ENCODE data around the gene ATP2A3.
"Not testable (repeated sequence)": the region's sequence is repeated elsewhere in the genome, so short reads cannot be mapped to it uniquely, and the experiment has no call there.

Gene ATP2A3

DNA sequence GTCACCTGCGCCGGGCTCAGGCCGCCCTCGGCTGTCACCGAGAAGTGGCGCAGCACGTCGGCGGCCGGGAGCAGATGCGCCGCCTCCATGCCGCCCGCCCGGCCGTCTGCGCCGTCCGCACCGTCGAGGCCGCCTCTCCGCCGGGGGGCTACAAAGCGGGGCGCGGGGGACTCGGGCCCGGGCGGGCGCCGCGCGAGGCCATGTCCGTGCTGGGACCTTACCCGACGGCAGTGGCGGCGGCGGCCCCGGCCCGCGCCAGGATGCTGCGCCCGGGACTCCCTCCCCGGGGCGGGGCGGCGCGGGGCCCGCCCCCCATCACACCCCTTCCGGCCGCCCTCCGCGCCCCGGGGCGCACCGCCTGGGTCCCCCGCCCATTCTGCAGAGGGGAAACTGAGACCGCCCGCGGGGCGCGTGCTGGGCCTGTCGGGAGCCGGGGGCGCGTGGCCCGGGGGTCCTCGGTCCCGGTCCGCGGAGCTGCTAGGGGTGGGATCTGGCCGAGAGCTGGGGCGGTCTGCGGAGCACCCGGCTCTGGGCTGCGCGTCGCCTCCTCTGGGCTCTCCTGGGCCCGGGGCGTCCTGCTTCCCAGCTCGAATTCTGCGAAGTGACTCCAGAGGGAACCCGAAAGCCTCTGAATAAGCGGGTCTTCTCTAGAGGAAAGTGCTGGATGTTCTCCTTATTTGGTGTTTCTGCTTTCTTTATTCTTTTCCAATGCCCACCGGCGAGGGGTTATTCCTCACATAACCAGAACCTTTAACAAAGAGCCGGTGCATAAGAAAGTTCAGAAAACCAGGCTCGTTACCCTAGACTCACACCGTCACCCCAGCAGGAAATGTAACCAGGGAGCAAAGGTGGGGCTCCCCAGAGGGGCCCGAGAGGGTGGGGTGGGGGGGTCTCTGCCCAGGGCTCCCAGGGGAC is at the start of gene ATP2A3:
ATP2A3 (minus strand) TSS at position 235 of the 915 bp plus-strand sequence; CDS start at position 89, 146 bp downstream.
- no peak for DNase-seq

DNA sequence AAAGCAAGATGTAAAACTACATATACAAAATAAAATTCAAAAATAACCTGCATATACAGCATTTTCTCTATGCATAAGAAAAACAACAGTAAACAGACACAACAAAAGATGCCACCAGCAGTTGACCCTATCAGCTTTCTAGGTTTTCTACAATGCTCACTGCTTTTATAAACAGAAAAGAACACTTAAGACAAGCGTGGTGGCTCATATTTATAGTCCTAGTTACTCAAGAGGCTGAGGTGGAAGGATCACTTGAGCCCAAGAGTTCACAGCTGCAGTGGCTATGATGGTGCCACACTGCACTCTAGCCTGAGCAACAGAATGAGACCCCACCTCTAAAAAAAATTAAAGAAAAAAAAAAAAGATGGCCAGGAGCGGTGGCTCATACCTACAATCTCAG is 46.5 kb upstream of the ATP2A3 start:
- no peak for DNase-seq

DNA sequence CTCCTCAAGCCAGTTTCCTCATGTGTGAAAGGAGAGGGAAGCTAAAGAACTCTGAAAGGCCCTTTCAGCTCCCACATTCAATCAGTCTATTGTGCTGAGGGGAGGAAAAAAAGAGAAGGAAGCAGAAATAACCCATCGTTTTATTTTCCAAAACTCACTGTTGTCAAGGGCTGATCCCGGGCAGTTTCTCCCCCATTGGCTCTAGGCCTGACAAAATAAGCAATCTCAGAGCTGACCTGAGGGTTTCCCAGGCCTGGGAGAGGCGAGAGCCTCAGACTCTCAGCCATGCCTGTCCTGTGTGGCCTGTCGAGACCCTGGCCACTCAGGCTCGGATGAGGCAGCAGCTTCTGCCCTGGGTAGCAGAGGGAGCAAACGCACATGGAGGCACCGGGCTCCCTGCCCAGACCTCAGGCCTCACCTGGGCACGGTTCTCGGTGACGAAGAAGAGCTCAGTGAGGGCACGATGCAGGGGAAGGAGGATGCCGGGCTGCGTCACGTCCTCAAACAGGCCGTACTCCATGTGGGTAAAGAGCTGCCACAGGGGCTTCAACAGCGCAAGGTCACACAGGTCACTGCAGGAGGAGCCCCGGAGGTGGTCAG is 45.0 kb upstream of the ATP2A3 start:
- DNase-seq: no peak

DNA sequence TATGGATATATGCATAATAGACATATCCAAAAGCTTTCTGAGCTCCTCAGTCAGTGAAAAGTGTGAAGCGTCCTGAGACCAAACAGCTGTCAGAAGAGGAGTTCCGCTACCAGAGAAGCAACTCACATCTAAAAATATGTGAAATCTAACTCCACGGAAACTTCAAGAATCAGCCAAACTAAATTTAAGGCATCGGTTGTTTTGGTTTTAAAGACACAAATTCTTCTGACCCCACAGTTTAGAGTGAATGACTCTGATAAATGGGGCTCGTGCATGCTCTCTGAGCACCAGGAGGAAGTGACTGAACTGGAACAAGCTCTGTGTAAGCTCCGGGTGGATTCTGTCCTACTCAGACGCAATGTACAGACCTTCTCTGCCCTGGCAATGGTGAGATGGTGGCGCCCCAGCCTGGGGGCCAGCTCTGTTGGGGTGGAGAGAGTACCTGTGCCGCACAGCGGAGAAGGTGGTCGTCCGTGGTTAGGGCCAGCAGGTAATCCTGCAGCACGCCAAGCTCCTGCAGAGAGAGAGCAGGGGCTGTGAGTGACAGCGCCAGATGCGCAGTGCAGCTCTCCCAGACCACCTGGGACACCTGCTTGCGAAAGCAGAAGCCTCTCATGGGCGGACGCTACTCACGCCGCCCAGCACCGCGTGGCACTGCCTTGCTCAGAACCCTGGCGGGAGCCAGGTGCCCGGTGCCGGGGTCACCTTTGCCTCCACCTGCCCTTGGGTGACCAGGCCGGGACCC is 44.4 kb upstream of the ATP2A3 start:
- no peak for DNase-seq

DNA sequence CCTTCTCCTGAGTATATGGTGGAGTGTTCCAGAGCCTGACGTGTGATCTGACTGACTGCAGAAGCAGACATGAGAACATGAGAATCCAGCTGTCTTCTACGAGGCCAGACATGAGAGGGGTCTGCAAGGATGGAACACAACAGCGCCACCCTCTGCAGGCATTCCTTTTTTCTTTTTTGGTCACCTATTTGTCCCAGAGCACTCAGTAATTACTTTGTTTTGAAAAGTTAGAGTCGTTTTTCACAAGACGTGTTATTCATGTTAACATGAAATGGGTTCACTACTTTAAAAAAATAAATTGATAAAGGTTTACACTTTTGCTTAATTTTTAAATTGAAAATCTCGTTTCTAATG is 43.8 kb upstream of the ATP2A3 start:
- DNase-seq: no peak

DNA sequence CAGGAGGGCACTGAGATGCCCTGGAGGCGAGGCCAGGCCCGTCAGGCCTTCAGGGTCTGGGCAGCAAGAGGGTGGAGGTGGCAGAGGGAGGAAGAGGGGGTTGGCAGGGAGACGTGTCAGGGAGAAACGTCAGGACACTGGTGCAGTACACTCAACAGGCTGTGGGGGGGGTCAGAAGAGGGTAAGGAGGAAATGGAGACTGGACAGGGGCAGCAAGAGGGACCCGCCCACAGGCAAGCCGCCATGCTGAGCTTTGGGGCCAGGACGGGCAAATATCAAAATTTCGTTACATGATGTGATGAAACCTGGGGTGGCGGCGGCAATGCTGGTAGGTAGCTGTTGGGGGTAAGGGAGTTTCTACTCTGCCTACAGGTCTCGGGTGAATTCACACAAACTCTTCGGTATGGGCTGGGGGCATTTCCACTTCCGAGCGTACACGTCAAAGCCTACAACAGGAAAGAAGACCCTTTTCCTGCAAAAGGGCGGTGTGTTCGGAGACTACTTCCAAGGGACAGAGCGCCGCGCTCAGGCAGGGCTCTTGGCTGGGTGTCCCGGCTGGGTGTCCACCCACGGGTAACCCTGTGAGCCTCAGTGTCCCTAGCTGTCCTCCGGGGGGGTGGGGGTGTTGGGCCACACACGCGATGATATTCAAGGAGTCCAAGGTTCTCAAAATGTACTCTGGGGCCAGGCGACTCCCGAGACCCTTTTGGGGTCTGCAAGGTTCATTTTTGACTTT is 43.3 kb upstream of the ATP2A3 start:
- no peak for DNase-seq

DNA sequence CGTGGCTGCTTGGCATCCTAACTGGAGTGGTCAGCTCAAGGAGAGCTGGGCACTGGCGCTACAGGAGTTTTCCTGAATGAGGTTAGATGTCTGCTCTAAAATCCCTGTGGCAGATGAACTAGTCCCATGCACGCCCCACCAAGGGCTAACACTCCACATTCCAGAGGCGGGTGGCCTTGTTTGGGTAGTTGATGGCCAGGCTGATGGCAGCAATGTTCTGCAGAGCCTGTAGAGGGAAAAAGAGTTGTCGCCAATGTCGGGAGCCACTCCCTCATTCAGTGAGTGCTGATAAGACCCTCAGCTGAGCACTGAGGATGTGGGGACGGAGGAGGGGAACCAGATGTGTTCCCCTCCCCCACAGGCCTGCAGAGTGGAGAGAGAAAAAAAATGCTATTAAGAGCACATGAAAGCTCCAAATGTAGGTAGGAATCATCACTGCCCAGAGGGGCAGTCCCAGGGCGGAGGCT is 42.5 kb upstream of the ATP2A3 start:
- peak; percentile 23 for DNase-seq

DNA sequence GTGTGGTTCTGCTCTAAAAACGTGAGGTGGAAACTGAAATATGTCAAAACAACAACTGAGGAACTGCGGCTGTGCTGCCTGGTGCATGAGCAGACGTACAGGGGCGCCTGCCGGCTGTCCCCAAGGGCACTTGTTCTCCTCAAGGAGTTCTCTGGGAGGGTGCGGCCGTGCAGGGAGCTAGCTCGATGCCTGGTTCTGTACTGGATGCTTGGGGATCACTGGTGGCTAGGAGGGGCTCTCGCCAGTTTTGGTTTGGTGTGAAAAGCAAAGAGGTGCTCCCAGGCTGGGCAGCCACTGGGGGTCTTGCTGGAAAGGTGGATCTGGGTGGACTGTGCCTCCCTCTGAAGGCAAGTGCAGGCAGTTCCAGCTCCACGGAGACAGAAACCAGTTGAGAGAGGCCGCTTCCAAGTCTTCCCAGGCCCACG is 41.9 kb upstream of the ATP2A3 start:
- no peak for DNase-seq

DNA sequence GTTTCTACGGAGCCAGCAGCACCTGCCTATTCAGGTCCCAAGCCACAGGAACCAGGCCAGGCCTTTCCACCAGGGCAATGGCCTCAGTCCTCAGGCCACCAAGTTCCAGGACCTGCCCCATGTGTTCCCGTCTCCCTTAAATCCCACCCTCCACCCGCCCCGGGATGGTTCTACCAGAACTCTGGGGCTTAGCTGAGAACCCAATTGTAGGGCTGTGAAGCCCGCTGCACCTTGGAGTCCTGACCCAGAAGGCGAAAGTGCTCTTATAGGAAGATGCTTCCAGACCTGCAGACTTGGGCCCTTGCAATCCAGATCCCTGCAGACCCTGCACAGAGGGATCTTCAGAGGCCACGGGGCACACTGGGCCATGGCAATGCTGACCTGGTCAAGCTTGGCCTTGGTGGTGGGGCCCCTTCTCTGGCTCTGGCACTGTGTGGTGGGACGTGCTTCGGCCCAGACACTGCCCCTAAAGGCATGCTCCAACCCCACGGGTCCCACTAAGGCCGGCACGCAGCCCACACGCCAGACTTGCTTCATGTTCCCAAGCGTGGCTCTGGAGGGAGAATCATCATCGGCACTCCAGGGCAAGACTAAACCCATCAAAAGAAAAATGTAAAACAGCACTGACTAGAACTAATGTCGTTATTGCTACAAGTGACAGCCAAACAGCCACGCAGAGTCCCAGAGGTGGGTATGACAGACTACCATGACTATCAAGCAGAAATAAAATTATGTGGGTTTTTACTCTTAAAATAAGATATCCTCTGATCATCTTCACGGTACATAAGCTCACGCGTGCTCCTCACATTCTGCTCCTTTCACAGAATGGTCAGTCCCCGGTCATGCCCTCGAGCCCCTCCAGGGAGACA is 41.3 kb upstream of the ATP2A3 start:
- no peak for DNase-seq

DNA sequence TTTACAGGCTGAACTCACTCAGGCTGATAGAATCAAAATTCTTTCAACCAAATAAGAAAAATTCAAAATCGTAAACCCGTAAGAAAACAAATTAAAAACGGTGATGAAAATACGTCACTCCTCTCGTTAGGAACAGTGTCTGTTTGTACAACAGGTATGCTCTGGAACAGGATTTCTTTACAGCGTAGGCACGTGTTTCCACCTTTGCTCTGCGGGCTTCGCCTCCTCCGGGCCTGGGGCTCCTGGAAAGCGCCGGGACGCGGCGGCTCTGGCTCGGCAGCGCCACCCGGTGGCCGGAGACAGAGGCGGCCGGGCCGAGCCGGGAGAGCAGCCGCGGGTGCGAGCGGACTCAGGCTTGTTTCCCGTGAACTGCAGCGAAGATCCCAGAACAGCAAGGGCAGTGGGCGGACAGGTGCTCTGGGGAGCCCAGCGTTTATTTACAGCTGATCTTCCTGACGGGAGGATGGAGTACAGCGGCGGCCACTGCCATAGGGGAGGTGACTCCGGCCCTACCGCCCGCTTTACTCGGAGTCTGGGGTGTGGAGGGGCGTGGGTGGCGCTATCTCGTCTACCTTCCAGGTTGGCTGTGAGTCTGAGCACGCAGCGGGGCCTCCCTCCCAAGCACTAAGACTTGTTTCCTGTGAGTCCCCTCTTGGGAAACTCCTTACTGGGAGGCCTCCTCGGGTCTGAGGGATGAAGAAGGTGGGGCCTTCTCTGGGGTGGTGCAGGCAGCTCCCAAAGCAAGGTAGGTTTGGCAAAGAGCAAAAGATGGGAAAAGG is 40.5 kb upstream of the ATP2A3 start:
- peak; percentile 81 for DNase-seq

DNA sequence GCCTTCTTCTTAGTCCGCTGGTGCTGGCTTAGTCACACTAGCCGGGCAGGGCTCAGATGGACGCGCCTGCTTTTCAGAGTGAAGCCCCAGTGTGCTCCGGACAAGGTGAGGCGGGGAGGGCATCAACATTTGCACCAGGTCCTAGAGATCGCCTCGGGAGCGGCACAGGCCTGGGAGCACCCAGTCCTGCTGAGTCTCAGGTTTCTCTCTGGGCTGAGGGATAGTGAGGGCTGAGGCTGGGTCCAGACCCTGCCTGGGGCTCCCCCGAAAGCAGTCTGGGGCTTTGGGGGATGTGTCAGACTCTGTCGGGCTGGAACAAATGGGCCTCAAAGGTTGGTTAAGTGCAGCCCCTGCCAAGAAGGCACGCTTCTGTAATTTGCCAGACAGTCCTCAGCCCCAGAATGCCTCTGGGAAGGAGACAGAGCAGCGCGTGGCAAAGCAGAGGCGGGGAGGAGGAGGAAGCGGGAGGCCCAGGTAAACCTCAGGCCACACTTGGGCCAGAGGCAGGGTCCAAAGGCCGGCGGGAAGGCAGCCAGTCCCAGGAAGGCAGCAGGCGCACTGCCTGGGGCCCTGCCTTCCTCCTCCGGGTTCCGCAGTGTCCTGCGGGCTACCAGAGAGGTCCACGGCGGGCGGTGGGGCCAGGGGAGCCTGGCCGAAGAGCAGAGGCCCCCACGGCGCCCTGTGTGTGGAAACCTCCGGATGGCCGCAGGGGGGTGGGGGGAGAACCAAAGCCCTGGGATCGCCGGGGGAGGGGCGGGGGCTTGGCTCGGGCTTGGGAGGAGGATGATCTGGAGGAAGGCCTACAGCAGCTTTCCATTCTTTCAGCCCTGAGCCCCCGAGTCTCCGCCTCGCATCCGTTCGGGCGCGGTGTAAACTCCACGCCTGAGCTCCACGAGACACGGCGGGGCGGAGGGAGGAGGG is 39.5 kb upstream of the ATP2A3 start:
- no peak for DNase-seq

DNA sequence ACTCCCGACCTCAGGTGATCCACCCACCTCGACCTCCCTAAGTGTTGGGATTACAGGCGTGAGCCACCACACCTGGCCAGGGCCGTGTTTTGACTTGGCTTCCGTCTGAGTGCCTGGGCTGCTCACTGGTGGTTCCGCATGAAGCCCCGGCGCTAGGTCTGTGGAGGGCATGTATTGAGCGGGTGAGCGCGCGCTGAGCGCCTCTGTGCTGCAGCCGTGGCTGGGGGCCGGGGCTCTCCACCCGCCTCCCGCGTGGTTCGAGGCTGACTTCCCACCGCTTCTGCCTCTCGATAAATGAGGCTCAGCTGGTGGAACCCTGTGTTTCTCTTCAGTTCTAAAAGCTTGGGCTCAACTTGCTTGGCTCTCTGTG is 38.9 kb upstream of the ATP2A3 start:
- no peak for DNase-seq

DNA sequence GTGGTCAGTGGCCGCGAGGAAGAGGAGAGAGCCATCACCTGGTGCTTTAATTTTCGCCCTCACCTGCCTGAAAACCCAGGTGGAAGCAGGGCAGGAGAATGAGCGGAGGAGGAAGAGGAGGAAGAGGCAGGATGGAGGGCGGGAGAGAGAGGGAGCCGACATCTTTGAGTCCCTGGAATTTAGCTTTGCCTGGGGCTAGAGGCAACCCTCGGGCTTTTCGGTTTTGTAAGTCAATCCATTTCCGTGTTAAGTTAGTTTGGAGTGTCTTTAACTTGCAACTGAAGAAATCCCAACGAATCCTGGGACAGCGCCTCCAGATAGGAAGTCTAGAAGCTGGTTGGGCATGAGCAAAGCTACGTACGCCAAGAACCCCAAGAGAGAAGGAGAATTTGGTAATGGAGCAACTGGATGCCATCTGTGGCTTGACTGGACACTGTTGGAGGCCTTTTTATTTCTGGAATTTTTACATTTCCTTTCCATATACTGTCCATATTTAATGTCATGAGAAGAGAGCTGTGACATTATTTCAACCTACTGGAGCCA is 36.9 kb upstream of the ATP2A3 start:
- DNase-seq: no peak

DNA sequence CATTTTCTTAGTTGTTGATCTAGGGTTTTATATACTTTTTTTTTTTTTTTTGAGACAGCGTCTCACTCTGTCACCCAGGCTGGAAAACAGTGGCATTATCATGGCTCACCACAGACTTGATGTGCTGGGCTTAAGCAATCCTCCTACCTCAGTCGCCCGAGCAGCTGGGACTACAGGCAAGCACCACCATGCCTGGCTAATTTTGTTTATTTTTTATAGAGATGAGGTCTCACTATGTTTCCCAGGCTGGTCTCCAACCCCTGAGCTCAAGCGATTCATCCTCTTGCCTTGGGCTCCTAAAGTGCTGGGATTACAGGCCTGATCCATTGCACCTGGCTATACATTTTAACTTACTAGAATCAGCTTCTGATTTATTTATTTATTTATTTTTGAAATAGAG is 34.2 kb upstream of the ATP2A3 start:
- DNase-seq: no peak

DNA sequence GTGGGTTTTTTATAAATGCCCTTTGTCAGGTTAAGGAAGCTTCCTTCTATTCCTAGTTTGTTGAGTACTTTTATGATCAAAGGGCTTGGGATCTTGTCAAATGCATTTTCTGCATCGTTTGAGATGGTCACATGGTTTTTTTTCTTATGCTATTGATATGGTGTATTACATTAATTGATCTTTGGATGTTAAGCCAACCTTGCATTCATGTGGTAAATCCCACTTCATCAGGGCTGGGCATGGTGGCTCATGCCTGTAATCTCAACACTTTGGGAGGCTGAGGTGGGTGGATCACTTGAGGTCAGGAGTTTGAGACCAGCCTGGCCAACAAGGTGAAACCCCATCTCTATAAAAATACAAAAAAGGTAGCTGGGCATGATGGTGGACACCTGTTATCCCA is 30.8 kb upstream of the ATP2A3 start:
- no peak for DNase-seq

DNA sequence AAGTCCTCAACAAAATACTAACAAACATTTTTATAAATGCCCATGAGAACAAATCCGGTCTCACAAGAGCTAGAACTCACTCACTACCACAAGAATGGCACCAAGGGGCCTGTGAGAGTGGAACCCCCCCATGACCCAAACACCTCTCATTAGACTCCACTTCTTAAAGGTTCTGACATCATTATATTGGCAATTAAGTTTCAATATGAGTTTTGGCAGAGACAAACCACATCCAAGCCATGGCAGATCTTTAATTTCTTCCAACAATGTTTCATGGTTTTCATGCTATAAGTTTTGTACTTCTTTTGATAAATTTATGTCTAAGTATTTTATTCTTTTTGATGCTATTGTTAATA is 30.0 kb upstream of the ATP2A3 start:
- DNase-seq: no peak

DNA sequence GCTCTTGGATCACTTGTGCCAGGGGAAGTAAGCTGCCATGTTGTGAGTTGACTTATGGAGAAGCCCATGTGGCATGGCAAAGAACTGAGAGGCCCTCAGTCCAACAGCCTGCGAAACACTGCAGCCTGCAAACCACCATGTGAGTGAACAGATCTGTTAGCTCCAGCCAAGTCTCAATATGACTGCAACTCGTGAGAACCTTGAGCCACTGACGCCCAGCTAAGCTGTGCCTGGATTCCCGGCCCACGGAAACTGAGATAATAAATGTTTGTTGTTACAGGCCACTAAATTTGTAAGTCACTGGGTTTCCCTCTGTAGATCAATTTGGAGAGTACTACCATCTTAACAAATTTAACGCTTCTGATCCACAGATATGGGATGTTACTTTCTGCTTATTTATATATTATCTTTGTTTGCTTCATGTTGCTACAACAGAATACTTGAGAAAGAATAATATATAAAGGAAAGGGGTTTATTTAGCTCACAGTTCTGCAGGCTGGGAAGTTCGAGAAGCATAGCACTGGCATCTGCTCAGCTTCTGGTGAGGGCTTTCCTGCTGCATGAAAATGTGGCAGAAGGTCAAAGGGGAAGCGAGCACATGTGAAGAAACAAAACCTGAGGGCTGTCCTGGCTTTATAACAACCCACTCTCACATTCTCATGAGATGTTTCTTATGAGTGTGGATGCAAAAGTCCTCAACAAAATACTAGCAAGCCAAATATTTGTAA is 29.4 kb upstream of the ATP2A3 start:
- no peak for DNase-seq

DNA sequence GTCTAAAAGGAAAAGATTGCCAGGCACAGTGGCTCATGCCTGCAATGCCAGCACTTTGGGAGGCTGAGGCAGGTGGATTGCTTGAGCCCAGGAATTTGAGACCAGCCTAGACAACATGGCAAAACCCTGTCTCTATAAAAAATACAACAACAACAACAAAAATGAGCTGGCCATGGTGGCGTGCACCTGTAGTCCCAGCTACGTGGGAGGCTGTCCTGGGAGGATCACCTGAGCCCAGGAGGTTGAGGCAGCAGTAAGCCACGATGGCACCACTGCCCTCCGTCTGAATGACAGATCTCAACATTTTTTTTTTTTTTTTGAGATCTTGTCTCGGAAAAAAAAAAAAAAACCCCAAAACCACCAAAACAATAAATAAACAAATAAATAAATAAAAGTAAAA is 28.1 kb upstream of the ATP2A3 start:
- DNase-seq: no peak

DNA sequence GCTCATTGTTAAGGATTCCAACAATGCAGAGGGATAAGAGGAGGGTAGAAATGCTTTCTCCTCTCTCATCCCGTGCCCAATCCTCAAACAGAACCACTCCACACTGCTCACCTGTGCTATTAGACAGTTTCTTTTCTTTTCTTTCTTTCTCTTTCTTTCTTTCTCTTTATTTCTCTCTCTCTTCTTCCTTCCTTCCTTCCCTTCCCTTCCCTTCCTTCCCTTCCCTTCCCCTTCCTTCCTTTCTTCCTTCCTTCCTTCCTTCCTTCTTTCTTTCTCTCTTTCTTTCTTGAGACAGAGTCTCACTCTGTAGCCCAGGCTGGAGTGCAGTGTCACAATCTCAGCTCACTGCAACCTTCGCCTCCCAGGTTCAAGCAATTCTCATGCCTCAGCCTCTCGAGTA is 27.5 kb upstream of the ATP2A3 start:
- not testable (repeated sequence) for DNase-seq
